SIG-M5 treated with dmso at 0.1 percent for 504 hours (cell line): Measurements from ENCODE around the gene ARTN.

Experiments
- DNase-seq: peaks from one replicate; lab custom pipeline; 2025; ENCODE audit not compliant: unreplicated experiment; lab: John Stamatoyannopoulos, UW

The ARTN gene

DNA sequence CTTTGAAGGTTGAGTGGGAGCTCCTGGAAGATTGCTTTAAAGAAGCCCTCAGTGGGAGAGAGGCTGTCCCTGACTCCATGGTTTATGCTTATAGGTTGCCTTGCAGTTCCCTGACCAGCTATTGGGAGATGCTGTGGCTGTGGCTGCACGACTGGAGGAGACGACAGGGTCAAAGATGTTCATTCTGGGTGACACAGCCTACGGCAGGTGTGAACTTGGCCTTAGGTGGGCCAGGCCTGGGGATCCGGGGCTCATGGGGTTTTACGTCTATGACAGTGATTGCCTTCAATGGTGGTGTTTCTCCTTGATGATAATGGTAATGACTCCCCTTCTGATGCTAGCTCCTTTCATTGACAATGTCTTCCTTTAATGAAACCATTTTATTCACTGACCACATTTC lies 36.9 kb downstream of the ARTN start:
- no peak for DNase-seq

DNA sequence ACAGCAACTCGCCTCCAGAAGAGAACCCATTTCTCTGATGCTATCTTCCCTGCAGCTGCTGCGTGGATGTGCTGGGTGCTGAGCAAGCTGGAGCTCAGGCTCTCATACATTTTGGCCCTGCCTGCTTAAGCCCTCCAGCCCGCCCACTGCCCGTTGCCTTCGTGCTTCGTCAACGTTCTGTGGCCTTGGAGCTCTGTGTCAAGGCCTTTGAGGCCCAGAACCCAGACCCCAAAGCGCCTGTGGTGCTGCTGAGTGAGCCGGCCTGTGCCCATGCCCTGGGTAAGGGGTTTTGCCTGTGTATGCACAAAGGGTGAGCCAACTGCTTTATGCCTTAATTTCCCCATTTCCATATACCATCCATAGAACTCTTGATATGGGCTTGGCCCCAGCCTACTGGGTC lies 37.3 kb downstream of the ARTN start:
- no peak for DNase-seq

DNA sequence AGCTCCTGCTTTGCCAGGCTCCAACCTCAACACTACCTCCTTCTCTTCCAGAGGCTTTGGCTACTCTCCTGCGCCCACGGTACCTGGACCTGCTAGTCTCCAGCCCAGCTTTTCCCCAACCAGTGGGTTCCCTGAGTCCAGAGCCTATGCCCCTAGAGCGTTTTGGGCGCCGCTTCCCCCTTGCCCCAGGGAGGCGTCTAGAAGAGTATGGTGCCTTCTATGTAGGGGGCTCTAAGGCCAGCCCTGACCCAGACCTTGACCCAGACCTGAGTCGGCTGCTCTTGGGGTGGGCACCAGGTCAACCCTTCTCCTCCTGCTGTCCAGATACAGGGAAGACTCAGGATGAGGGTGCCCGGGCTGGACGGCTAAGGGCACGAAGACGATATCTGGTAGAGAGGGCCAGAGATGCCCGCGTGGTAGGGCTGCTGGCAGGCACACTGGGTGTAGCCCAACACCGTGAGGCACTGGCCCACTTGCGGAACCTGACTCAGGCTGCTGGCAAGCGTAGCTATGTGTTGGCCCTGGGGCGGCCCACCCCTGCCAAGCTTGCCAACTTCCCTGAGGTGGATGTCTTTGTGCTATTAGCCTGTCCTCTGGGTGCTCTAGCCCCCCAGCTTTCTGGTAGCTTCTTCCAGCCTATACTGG lies 37.9 kb downstream of the ARTN start:
- DNase-seq, result no peak

DNA sequence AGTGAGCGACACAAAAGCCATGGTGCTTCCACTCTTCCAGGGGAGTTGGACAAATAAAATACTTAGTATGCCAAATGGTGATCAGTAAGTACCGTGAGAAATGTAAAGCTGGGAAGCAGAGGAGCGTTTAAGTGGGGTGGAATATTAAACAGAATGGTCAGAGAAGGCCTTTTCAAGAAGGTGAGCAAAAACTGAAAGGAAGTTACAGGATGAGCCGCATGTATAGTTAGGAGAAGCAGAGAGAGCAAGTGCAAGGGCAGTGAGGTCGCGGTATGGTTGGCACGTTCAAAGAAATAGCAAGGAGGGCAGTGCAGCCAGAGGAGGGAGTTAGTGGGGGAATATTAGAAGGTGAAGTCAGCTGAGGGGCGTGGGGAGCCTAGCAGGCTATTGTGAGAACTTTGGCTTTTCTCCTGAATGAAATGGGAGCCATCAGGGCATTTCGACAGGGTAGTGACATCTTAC lies 40.4 kb downstream of the ARTN start:
- peak; percentile 41 for DNase-seq

DNA sequence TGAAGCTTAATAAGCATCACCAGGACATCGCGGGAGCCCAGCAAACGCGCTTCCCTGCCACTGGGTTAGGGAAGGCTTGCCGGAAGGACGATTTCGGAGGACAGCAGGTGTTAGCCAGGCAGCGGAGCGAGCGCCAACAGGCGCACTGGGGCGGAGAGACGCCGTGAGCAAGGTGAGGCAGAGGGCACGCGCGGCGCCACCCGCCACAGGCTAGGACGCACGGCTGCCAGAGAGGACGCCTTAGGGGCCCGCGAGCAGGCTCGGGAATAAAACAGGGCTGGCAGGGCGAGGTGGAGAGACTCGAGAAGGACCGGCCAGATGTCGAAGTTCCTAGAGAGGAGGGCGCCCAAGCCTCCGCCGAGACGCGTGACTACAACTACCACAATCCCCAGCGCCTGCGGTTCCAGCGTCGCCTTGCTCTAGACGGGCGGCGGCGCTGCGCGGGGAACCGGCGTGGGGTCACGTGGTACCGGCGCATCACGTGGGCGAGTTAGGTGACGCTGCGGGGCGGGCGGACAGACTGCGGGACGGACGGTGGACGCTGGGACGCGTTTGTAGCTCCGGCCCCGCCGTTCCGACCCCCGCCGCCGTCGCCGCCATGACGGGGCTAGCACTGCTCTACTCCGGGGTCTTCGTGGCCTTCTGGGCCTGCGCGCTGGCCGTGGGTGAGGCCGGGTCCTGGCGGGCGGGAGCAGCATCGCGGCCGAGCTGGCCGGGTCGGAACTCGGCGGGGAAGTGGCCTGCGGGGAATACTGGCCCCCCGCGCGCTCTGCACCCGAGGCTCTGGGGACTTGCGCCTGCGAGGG lies 41.0 kb downstream of the ARTN start, which contains the start of gene ATP6V0B:
Gene ATP6V0B, plus strand, starts transcription at position 518 of the 806 bp plus-strand sequence. Its CDS starts 81 bp downstream, at position 599.
- DNase-seq, result peak; percentile 92

DNA sequence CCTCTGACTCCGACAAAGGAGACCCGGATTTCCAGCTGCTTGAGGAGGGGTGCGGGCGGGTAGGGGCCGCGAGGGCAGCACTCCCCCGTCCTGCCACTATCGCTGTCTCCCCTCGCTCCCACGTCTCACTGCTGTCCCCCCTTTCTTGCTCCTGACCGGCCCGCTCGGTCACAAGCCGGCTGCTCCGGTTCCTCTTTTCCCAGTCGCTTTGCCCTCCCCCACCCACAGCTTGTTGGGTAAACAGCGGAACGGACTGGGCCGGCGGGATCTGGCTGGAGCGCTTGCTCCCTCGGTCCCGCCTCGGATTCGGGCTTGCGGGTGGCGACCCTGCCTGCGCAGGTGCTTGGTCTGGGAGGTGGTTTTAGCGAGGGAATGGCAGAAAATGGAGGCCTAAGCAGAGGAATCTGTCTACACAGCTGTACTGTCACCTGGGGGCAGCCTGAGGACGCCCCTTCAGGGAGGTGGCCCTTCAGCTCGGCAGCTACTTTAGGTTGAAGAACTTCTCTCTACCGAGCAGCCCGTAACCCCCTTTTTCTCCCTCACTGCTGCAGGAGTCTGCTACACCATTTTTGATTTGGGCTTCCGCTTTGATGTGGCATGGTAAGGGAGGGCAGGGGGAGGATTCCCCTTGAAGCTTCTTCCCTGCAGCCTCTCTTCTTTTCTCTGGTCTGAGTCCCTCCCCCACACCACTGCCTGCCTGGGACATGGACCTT lies 41.8 kb downstream of the ARTN start:
- DNase-seq, result peak; percentile 72

DNA sequence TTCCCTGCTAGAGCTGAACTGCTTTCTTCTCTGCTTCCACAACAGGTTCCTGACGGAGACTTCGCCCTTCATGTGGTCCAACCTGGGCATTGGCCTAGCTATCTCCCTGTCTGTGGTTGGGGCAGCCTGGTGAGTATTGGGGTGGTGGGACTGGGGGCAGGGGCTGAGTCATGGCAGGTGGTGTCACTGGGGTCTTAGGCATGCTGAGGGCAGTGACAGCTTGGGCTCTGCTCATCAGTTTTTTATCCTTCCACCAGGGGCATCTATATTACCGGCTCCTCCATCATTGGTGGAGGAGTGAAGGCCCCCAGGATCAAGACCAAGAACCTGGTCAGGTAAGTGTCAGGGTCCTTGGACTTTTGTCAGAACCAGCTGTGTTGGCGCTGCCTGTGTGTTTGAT lies 42.4 kb downstream of the ARTN start:
- no peak for DNase-seq

DNA sequence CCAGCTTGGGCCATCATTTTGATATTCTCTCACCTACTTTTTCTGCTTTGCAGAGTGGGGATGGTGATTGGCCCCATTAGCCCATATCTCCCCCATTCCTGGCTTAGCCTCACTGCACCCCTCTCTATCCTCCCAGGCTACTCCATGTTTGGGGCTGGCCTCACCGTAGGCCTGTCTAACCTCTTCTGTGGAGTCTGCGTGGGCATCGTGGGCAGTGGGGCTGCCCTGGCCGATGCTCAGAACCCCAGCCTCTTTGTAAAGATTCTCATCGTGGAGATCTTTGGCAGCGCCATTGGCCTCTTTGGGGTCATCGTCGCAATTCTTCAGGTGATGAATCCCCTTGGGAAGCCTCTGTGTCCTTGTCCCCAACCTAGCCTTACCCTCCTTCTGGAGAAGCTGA lies 43.3 kb downstream of the ARTN start:
- no peak for DNase-seq

DNA sequence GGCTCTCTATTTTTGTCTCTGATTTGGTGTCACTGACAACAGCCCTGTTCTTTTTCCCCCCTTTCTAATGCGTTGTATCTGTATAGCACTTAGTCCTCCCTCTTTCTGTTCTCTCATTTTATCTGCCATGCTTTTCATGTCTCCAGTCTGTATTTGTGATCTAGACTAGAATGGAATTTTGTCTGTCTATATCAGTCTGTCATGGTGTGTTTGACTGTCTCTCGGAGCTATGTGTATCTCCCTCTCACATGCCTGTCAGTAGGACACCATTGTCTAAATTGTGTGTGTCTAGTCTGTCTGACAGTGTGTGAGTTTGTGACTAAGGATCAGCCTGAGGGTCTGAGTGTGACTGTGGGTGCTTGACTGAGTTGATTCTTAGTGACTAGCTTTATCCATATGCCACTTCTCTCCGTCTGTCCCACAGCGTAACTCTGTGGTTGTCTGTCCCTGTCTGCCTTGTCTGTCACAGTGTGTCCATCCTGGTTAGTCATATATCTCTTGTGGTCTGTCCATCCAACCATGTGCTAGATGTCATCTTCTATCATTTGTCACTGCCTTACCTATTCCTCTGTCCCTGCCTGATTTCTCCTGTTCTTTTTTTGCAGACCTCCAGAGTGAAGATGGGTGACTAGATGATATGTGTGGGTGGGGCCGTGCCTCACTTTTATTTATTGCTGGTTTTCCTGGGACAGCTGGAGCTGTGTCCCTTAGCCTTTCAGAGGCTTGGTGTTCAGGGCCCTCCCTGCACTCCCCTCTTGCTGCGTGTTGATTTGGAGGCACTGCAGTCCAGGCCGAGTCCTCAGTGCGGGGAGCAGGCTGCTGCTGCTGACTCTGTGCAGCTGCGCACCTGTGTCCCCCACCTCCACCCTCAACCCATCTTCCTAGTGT lies 44.0 kb downstream of the ARTN start:
- peak; percentile 4 for DNase-seq

DNA sequence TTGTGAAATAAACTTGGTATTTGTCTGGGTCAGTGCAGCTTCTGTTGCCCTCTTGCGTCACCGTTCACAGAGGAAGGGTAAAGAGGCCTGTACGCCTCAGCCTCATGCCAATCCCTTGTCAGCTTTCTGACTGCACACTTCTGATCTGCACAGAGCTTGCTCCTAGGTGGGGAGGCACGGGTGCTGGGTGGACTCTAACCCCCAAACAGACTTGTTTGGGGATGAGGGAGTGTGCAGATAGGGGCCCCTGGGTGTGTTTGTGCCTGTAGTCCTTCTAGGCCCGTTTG lies 44.6 kb downstream of the ARTN start:
- peak; percentile 10 for DNase-seq

DNA sequence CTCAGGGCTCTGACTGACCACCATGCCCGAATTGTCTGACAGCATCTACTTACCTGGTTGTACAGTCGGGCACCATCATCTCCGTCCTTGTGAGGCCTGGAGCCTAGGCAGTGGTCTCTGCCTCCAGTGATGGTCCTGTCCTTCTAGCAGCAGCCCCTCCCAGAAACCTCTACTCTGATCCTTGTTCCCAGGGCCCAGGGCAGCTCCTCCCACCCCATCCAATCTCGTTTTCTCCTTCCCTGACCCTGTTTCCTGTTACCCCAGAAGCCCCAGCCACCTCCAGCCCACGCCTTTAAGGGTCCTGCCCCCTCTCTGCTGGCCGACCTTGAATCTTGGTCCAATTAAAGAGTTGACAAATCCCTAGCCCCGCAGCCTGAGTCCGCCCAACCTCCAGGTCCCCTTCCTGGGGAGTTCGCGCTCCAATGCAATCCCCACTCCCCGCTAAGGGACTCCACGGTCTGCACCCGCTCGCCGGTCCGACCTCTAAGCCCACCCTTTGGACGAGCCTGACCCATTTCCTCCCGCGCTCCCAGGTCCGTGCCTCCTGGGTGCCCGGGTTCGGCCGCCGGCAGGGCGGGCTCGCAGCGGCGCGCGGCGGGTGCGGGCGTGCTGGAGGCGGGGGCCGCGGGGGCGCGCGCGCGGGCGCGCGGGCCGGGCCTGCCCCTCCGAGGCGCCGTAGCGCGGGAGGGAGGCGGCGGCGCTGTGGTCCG lies 45.1 kb downstream of the ARTN start, which contains the start of gene B4GALT2:
Gene B4GALT2, plus strand, starts transcription at position 660 of the 710 bp plus-strand sequence. CDS start 1,951 bp downstream, outside the sequence.
- no peak for DNase-seq

DNA sequence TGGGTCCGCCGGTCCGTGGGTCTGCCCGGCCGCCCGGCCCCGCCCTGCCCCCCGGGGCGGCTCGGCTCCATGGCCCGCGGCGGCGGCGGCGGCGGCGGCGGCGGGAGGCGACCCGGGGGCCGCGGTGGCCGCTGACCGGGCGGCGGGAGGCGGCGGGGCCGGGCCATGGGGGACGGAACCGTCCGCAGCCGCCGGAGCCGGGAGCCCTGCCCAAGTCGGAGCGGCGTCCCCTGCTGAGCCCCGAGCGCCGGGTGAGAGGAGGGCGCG lies 45.6 kb downstream of the ARTN start:
- DNase-seq, result no peak

DNA sequence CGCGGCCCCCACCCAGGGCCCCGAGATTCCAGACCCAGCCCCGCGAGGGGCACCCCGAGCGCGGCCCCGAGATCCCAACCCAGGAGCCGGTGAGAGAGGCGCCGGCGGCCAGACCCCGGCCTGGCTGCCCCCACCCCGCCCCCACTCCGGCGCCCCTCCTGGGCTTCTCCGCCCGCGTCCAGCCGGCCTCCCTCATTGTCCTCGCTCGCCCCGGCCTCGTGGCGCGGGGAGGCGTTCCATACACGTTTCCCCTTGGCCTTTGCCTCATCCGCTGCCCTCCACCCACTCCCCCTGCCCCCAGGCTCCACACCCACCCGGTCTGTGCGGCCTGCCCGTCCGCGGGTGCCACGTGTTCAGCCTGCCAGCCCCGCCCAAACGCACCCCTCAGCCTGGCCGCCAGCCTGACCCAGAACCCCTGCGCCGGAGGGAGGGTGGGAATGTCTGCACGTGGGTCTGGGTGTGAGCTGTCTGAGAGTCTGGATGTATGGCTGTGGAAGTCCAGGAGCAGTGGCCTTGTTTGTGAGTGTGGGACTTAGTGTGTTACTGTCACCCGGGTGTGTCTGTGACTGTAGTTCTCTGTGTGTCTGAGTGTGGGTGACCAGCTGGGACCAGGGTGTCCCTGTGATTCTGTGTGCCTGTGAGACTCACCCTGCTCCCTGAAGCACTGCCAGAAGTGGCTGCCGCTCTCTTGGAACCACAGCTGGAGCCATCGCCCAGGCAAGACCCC lies 46.1 kb downstream of the ARTN start:
- DNase-seq, result peak; percentile 16

DNA sequence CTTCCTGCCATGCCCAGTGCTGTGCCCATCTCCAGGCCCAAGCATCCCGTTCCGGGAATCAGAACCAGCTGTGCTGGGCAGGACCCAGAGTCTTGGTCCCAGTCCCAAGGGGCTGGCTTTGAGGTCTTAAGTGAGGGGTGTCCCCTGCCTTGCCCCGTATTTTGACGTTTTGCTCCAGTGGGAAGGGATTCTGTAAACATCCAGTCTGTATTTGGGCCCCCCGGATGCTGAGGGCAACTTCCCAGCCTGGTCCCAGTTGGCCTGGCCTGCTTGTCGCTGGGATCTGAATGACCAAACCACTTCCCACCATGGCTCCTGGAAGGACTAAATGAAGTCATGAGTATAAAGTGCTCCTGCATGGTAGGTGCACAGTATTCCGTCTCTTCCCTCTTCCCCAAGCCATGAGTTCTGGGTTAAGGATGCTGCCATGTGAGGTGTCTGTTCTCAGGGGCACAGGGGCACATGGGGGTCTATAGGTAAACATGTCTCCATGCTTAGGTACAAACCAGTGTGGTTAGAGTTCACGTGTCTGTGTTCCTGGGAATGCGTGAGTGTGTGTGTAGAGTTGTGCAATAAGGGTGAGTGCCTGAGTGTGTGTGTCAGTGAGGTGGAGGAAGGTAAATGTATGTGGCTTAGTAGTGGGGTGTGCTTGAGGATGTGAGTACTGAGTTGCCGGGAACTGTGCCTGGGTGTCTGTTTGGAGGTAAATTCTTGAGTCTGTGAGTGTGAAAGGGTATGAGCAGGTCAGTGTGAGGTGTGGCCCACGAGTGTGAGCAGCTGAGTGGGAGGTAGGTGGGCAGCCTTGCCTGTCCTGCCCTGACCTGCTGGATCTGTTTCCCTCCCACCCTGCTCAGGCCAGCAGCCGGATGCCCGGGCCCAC lies 46.9 kb downstream of the ARTN start:
- peak; percentile 14 for DNase-seq

DNA sequence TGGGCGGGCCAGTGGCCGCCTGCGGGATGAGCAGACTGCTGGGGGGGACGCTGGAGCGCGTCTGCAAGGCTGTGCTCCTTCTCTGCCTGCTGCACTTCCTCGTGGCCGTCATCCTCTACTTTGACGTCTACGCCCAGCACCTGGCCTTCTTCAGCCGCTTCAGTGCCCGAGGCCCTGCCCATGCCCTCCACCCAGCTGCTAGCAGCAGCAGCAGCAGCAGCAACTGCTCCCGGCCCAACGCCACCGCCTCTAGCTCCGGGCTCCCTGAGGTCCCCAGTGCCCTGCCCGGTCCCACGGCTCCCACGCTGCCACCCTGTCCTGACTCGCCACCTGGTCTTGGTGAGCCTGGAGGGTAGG lies 47.5 kb downstream of the ARTN start:
- no peak for DNase-seq

DNA sequence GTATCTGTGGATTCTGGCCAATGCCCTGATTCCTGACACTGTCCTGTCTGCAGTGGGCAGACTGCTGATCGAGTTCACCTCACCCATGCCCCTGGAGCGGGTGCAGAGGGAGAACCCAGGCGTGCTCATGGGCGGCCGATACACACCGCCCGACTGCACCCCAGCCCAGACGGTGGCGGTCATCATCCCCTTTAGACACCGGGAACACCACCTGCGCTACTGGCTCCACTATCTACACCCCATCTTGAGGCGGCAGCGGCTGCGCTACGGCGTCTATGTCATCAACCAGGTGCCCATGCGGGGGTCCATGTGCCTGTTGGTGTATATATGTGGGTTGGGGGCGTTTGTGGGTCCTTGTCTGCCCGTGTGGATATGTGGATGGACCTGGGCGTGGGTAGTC lies 48.0 kb downstream of the ARTN start:
- DNase-seq, result no peak

DNA sequence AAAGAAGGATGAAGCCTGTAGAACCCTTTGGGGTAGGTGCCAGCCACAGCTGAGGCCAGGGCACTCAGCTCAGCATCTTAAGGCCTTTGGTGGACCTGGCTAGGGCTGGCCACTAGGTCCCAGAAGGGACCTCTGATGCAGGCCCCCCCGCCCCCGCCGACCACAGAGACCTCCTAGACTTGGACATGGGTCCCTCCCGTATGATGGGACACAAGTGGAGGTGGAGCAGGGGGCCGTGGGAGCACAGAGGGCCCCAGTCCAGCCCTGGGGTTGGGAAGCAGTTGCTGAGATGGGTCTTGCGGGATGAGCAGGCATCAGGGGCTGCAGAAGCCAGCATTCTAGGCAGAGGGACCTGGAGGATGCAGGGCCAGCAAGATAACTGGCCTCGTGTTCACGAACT lies 48.6 kb downstream of the ARTN start:
- no peak for DNase-seq

DNA sequence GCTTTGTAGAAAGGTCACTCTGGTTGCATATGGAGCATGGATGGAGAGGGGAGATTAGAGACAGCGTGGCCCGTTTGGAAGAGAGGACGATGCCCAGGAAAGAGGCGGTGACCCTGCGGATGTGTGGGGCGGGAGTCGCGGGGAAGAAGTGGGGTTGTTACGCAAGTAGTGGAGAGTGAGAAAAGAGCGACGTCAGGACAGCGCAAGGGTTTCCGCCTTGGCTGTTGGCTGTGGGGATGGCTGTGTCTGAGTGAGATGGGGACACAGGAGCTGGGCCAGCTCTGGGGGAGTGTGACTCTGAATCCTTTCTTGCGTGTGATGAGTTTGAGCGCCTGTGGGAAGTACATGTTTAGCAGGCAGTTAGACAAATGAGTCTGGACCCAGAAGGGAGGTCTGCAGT lies 49.2 kb downstream of the ARTN start:
- peak; percentile 21 for DNase-seq
